Measurements from ENCODE around the gene PPP2R2D.
"Not testable (repeated sequence)": the region's sequence is repeated elsewhere in the genome, so short reads cannot be mapped to it uniquely, and the experiment has no call there.

The PPP2R2D gene

GRCh38 chr10:131868436-131868835 is 32.4 kb upstream of the PPP2R2D start:
- no peak for DNase-seq (ENCODE audit: low spot score)

GRCh38 chr10:131869344-131869743 is 31.5 kb upstream of the PPP2R2D start:
- DNase-seq (ENCODE audit: low spot score): no peak

- no peak for DNase-seq (ENCODE audit: low spot score)
Measured at GRCh38 chr10:131870411-131870810, 30.4 kb upstream of the PPP2R2D start.

- DNase-seq (ENCODE audit: low spot score): no peak
Measured at GRCh38 chr10:131870831-131871672, 29.8 kb upstream of the PPP2R2D start.

- no peak for DNase-seq (ENCODE audit: low spot score)
Measured at GRCh38 chr10:131871673-131872005, 29.2 kb upstream of the PPP2R2D start.

GRCh38 chr10:131872011-131872826 is 28.6 kb upstream of the PPP2R2D start:
- DNase-seq (ENCODE audit: low spot score): no peak

- no peak for DNase-seq (ENCODE audit: low spot score)
Measured at GRCh38 chr10:131872827-131873375, 27.9 kb upstream of the PPP2R2D start.

GRCh38 chr10:131874991-131875451 is 25.8 kb upstream of the PPP2R2D start:
- peak; percentile 85 for DNase-seq (ENCODE audit: low spot score)

- DNase-seq (ENCODE audit: low spot score): no peak
Measured at GRCh38 chr10:131875501-131875900, 25.3 kb upstream of the PPP2R2D start.

GRCh38 chr10:131876017-131876416 is 24.8 kb upstream of the PPP2R2D start:
- no peak for DNase-seq (ENCODE audit: low spot score)

- no peak for DNase-seq (ENCODE audit: low spot score)
Measured at GRCh38 chr10:131876508-131876907, 24.3 kb upstream of the PPP2R2D start.

- no peak for DNase-seq (ENCODE audit: low spot score)
Measured at GRCh38 chr10:131880016-131880590, 20.7 kb upstream of the PPP2R2D start.

- no peak for DNase-seq (ENCODE audit: low spot score)
Measured at GRCh38 chr10:131881104-131881880, 19.5 kb upstream of the PPP2R2D start.

GRCh38 chr10:131882151-131882550 is 18.7 kb upstream of the PPP2R2D start:
- DNase-seq (ENCODE audit: low spot score): no peak

GRCh38 chr10:131882590-131883451 is 18.0 kb upstream of the PPP2R2D start:
- no peak for DNase-seq (ENCODE audit: low spot score)

GRCh38 chr10:131883621-131884393 is 17.0 kb upstream of the PPP2R2D start:
- DNase-seq (ENCODE audit: low spot score): not testable (repeated sequence)

GRCh38 chr10:131885391-131886165 is 15.2 kb upstream of the PPP2R2D start:
- DNase-seq (ENCODE audit: low spot score): peak; percentile 74

- DNase-seq (ENCODE audit: low spot score): no peak
Measured at GRCh38 chr10:131886237-131886636, 14.6 kb upstream of the PPP2R2D start.

- no peak for DNase-seq (ENCODE audit: low spot score)
Measured at GRCh38 chr10:131888186-131888604, 12.6 kb upstream of the PPP2R2D start.

Data from AG08395 (cell line).